ENCODE measurements around the gene KCNT2.

KCNT2 gene

DNA sequence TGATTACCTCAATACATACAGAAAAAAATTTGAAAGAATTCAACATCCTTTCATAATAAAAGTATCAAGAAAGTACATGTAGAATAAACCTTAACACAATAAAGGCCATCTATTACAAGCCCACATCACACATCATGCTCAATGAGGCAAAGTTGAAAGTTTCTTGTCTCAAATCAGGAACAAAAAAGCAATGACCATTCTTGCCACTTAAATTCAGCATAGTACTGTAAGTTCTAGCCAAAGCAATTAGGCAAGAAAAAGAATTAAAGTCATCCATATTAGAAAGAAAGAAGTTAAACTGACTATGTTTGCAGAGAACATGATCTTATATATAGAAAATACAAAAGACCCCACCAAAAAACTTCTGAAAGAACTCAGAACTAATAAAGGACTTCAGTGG, 44.5 kb downstream of the KCNT2 start:
- no peak for DNase-seq (ENCODE audit: low read depth)
- H3K4me3 ChIP-seq (ENCODE audit: low read length): no peak overlapping the region
- TF ChIP-seq, protein P1, sequence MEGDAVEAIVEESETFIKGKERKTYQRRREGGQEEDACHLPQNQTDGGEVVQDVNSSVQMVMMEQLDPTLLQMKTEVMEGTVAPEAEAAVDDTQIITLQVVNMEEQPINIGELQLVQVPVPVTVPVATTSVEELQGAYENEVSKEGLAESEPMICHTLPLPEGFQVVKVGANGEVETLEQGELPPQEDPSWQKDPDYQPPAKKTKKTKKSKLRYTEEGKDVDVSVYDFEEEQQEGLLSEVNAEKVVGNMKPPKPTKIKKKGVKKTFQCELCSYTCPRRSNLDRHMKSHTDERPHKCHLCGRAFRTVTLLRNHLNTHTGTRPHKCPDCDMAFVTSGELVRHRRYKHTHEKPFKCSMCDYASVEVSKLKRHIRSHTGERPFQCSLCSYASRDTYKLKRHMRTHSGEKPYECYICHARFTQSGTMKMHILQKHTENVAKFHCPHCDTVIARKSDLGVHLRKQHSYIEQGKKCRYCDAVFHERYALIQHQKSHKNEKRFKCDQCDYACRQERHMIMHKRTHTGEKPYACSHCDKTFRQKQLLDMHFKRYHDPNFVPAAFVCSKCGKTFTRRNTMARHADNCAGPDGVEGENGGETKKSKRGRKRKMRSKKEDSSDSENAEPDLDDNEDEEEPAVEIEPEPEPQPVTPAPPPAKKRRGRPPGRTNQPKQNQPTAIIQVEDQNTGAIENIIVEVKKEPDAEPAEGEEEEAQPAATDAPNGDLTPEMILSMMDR (conservative IDR thresholded peaks at IDR 0.05; ENCODE audit: low read depth, low read length): no peak

DNA sequence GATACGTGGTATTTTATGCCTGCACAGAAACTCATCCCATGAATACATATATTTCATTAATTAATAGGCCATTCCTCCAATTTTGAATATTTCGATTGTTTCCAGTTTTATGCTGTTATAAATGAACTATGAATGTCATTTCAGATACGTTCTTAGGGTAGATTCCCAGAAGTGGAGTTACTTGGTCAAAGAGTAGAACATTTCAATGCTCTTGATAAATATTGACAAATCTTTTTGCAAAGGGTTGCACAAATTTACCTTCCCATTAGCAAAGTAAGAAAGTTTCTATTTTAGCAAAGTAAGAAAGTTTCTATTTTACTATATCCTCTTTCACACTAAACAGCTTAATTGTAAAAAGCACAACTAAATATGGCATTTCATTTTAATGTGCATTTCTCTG, 48.9 kb downstream of the KCNT2 start:
- TF ChIP-seq, protein P1 (conservative IDR thresholded peaks at IDR 0.05; ENCODE audit: low read depth, low read length): no peak
- no peak overlapping the region for H3K4me3 ChIP-seq (ENCODE audit: low read length)
- DNase-seq (ENCODE audit: low read depth): no peak

DNA sequence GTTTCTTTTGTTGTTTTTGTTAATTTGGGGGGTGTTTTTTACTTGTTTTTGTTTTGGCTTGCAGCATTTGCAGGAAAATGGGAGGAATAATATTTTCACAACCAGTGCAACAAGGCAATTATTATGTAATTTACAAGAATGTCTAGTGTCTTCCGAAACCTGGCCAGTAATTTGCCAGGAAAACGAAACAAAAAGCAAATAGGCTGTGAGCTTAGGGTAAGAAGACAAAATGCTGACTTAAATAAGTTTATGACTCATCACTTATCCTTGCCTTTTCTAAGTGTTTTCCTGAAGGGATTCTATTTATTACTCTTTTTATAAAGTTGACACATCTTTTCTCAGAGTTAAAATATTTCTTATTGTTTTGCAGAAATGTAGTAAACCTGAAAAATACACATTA, 49.8 kb downstream of the KCNT2 start:
- TF ChIP-seq, protein P1 (conservative IDR thresholded peaks at IDR 0.05; ENCODE audit: low read depth, low read length): no peak
- H3K4me3 ChIP-seq (ENCODE audit: low read length): no peak overlapping the region
- peak; percentile 36 for DNase-seq (ENCODE audit: low read depth)

DNA sequence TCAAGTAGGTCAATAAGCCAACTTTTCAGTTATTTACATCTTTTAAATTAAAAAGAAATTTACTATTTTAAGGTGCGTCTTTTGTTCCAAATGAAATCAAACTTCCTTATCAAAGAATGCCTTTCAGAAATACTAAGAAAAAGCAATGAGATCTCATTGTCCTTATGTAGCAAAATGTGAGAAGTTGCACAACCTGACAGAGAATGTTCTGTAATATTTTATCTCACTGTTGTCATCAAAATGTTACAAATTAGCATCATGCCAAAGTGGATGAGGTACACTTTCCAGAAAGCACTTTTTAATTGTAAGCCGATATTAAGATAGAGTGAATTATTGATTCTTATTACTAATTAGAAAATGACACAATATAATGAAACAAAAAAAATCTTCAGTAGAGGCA, 50.4 kb downstream of the KCNT2 start:
- TF ChIP-seq, protein P1 (conservative IDR thresholded peaks at IDR 0.05; ENCODE audit: low read depth, low read length): no peak
- DNase-seq (ENCODE audit: low read depth): no peak
- no peak overlapping the region for H3K4me3 ChIP-seq (ENCODE audit: low read length)

DNA sequence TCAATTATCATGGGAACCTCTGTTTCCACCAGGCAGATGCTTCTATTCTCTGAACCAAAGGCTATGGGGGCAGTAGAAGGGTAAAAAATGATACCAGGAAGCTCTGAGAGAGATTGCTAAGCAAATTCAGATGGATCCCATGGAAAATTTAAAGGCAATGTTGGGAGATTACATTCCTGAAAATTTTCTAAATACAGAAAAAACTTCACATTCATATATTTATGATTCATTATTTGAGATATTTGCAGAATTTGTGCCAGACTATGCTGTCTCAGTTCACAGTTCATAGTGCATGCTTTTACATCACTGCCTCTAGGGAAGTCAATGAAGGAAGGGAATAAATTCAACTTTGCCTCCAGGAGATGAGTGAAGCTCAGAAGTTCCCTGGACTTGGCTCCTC, 57.5 kb downstream of the KCNT2 start:
- TF ChIP-seq, protein P1 (conservative IDR thresholded peaks at IDR 0.05; ENCODE audit: low read depth, low read length): no peak
- H3K4me3 ChIP-seq (ENCODE audit: low read length): no peak overlapping the region
- no peak for DNase-seq (ENCODE audit: low read depth)

DNA sequence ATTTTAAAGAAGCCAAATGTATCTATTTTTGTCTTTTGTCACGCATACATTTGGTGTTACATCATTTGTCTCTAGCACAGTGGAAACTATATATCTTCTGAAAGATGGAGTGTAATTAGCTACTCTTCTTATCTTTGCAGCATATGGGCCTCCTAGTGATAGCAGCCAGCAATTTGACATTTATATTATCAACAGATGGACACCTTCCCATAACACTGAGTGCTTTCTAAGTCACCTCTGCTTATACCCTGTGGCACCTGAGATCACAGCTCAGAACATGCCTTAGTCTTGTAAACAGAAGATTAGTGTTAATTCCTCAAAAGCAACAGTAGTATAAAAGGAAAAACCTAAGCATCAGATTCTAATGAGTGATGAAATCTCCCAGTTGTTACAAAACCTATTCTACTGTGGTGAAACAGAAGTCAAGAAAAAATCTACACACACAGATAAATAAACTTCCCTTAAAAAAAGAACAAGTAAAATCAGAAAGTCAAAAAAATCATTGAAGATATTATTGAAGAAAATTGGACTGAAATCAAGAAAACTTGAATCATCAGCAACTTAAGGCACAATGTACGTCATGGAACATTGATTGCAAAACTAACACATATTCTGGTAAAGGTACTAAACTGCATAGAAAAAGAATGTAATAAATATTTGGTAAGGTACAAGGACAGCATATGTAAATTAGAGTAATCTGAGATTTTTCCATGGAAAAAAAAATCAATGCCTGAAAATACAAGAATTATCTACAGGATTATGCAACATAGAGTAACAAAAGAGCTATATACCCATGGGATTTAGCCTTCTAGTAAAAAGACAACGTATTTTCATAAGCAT, 61.7 kb downstream of the KCNT2 start:
- peak; percentile 19 for DNase-seq (ENCODE audit: low read depth)
- TF ChIP-seq, protein P1 (conservative IDR thresholded peaks at IDR 0.05; ENCODE audit: low read depth, low read length): no peak
- no peak overlapping the region for H3K4me3 ChIP-seq (ENCODE audit: low read length)

DNA sequence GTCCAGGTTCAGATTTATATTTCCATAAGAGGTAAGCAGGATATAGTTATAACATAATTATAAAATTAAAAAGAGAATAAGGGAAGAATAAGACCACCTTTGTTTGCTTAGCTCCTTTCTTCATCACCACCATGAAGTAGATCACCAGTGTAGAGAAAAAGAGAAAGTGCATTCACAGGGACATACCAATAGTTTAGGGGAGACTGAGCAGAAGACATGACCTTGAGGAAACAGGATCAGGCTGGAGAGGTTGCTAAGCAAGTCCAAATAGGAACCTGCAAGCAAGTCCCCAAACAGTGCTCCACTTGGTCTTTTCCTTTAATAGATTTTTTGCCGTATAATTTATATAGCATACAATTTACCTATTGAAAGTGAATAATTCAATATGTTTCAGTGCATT, 63.0 kb downstream of the KCNT2 start:
- DNase-seq (ENCODE audit: low read depth): no peak
- no peak overlapping the region for H3K4me3 ChIP-seq (ENCODE audit: low read length)
- TF ChIP-seq, protein P1 (conservative IDR thresholded peaks at IDR 0.05; ENCODE audit: low read depth, low read length): no peak

All from retinal pigment epithelial cell (primary cell).